NCI-H1930 (cell line): Measurements from ENCODE around the gene CCDC187.

Source experiments
- DNase-seq, 2 experiments: peaks; one replicate each; lab custom pipeline; 2025; lab: John Stamatoyannopoulos, UW

CCDC187 gene

DNA sequence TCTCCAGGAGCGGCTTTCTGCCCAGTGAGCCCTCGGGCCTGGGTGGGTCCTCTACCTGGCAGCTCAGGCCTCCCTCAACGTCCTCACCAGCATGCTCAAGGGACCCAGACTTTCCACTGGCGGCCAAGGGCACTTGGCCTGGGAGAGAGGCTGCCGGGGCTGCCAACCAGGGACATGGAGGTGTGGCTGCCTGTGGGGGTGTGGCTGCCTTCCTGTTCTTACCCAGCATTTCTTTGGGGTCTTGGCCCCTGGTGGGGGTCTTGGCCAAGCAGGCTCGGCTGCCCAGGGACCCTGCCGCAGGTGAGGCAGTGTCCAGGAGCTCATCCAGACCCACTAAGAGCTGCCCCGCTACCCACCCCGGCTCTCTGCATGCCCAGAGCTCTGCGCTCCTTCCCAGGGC lies 51.0 kb downstream of the CCDC187 start:
- no peak for DNase-seq

DNA sequence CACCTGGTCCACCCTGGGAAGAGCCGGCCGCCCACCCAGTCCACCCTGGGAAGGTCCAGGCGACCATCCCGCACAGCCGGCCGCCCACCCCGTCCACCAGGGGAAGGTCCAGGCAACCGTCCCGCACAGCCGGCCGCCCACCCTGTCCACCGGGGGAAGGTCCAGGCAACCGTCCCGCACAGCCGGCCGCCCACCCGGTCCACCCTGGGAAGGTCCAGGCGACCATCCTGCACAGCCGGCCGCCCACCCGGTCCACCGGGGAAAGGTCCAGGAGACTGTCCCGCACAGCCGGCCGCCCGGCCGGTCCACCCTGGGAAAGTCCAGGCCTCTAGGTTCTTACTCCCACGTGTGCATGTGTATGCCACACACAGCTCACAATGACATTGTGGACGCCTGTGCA lies 51.6 kb downstream of the CCDC187 start:
- no peak for DNase-seq

DNA sequence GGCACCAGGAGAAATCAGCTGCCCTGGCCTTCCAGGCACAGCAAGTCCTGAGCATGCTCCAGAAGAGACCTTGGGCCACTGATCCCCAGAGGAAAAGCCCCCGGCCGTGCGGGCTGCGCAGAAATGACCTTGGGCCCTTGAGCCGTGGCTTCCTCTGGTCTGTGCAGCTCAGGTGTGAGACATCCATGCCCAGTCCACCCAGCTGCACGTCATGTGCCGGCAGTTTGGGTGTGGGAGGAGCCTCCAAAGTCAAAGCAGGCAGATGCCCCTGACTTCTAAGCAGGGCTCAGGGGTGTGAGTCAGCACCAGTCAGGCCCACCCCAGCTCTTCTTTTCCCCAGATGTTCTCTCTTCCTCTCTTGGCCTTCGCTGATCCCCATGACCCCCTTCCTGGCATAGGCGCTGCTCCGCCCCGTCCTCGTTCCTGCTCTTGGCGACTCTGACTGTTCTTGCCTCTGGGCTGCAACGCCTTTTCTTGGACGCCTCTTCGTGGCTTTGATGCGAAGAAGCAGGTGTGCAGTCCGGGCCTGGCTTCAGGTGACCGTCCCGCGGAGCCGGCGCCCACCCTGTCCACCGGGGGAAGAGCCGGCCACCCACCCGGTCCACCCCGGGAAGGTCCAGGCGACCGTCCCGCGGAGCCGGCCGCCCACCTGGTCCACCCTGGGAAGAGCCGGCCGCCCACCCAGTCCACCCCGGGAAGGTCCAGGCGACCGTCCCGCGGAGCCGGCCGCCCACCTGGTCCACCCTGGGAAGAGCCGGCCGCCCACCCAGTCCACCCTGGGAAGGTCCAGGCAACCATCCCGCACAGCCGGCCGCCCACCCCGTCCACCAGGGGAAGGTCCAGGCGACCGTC lies 52.4 kb downstream of the CCDC187 start:
- no peak for DNase-seq

DNA sequence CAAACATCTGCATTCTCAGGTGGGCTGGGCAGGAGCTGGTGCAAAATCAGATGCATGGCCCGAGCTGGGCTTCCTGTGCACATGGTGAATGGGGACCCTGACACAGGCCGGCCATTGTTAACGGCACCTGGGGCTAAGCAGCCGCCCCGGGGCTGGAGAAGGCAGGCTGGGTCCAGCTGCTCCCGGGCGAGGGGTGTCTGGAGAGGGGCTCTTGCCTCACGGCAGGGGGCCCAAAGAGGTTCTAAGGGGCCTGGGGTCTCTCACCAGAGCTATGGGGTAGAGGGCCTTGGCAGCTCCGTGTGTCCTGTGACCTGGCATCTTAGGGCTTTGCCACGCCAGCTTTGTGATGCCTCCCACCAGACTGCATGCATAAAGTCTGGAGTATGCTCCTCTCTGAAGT lies 53.2 kb downstream of the CCDC187 start:
- no peak for DNase-seq

DNA sequence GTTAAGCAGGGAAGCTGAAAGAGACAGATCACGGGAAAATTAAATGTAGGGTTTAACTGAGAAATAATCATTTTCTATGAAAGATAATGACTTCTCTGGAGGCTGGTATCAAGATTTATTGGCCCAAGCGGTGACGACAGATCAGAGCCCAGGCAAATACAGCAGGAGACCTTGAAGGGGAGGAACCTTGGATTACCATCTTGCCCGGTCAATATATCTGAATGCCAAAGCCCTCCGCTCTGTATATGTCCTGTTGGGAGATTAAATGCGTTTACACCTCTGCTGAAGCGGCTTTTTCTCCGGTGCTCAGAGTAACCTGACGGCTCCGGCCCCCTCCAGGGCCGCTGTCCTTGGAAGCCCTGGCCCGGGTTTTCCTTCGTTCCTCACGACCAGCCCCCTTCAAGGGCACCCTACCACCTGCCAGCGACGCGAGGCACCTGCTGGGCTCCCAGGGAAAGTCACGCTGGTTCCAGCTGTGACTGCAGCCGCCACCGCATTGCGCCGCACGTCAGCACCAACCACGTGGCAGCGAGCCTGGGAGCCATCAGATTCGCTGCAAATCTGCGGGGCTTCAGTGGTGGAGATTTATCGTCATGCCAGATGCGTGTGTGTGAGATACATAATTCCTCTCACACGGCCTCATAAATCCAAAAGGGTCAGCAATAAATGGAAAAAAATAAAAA lies 53.9 kb downstream of the CCDC187 start:
- DNase-seq, result no peak

DNA sequence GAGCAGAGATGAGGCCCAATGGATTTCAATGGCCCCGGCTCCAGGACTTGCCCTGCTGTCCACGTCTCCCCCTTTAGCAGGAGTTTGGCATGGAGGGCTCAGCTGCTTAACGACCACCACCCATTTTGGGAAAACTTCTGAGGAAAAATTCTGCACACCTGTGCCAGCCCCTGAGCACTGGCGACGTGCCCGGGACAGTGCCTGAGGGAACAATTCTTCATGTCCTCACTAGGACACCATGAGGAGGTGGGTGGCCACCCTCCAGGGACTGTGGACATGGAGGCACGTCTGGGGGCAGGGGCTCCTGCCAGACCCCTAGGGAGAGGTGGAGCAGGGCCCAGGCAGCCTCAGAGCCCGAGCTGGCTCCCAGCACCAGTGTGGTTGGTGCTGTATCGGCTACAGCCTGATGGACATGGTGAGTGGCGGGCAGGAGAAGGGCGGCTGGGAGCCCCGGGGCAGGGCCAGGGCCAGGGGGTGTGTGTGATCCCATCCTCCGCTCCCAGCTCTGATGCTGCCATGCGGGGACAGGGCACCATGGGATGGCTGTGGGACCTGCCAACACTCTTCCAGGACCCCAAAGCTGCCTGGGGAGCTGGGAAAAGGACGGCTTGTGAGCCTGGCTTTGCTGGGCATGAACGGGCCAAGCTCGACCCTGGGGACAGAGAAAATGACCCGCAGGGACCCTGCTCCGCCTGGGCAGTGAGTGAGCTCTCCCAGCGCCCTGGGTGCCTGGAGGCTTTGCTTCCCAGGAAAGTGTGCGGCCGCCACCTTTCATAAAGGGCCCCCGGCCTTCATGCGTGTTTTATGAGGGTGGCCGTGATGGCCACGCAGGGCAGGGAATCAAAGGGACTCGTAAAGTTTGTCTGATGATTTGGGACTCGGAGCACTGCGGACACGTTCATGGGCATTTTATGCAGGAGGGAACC lies 54.7 kb downstream of the CCDC187 start:
- no peak for DNase-seq

DNA sequence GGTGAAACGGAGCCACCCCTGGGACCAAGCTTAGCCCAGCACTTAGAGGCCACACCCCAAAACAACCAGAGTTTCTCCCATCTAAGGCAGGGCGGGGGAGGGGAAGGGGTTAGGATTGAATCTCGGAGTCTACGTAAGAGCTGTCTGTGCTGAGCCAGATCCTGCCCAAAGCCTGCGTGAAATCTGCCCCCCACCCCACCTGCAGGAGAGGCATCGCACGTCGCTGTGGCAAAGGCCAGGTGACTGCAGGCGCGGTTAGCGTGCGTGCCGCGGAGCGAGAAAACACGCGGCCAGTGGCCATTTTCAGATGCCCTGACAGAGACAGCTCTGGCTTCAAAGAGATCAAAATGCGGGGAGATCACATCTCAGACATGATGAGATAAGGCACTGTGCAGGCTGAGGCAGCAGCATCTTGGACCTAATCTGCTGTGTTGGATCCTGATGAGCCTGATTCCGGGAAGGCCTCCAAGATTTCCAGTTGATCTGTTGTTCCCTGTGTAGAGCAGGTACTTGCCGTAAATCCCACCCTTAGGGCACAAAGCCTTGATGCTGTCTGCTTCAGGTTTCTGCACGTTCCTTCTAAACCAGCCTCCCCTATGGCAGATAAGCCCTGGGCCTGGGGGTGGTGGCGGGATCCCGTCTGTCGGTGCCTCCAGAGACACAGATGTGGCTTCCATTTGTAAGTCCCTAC lies 55.8 kb downstream of the CCDC187 start:
- DNase-seq, result no peak

DNA sequence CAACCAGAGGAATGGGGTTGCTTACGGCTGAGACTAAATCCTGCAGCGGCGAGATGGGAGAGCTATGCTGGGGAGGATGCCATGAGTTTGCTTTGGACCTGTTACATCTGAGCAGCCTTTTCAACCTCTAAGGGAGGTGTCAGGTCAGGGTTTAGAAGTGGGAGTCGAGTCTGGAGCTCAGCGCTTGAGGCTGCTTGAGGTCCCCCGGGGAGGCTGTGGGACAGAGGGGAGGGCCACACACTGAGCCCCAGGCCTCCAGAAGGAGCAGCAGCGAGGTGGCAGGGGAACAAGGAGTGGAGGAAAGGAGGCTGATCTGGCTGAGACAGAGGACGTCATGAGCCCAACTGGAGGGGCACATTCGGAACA lies 56.4 kb downstream of the CCDC187 start:
- no peak for DNase-seq

DNA sequence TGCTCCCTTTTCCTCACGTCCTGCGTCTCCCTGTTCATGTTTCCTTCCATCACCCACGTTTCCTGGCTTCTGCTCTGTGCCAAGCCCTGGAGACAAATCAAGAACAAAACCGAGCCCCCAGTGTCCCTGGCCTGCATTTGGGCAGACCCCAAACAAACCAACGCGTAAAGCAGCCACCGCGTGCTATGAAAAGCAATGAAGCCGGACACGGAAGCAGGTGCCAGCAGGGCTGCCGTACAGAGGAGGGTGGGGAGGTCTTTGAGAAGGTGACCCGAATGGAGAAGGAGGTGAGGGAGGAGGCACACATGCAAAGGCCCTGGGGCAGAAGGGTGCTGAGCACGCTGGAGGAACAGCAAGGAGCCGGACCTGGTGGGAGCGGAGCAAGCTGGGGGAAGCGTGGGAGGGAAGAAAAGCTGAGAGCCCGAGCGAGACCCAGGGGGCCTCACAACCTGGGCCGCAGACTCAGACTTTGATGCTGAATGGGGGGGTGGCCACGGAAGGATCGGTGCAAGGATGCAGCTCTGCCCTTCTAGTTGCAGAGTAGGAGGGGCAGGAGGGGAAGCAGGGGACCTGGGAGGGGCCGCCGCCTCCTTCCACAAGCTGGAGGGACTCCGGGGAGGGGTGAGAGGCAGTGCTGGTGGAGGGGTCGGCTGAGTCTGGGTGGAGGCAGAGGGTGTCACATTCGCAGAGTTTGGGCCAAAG lies 56.9 kb downstream of the CCDC187 start:
- no peak for DNase-seq

DNA sequence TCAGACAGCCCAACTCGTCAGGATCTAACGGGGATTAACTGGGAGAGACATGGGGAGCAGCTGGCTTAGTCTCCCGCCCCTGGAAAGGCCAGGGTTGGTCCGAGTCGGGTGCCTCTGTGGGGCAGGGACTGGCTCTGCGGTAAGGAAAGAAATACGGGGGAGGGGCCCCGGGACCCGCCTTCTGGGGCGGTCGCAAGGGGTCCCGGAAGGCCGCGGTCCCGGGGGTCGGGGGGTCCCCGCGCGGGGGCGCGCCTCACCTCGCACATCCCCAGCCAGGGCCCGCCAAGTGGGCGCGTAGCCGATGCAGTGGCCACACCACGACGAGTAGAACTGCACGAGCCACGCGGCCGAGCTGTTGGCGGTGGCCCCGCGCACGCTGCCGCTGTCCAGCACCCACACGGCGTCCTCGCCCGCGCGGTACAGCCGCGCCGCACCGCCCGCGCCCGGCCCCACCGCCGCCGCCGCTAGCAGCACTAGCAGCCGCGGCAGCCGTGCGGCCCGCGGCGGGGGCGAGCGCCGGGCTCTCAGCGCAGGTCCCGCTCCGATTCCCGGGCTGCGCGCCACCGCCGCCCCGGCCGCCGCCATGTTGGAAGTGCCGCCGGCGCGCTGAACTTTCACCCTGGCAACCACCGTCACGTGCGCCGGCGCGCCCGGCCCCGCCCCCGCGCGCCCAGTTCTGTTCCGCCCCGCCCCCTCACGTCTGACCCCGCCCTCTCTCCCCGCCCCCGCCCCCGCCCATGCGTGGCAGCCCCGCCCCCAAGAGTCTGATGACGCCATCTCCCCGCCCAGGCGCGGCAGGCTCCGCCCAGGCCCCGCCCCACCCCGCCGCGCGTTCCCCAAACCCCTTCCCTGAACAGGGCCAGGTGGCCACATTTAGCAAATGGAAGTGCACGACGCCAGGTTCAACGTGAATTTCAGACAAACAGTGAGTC lies 58.4 kb downstream of the CCDC187 start, which contains the start of gene QSOX2:
QSOX2 (minus strand) TSS at position 594 of the 932 bp plus-strand sequence; CDS start at position 585, 9 bp downstream.
- DNase-seq, result peak; percentile 41 to 75

DNA sequence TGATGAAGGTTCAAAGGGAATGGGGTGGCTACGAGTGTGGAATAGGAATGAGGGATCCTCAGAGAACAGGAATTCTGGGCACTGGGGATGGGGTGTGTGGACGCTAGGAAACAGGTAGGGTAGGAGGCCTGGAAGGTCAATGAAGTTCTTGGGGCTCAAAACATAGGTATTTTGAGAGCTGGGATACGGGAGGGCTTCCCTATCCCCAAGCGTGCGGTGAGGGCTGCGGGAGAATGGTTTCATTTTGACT lies 59.0 kb downstream of the CCDC187 start:
- no peak for DNase-seq

DNA sequence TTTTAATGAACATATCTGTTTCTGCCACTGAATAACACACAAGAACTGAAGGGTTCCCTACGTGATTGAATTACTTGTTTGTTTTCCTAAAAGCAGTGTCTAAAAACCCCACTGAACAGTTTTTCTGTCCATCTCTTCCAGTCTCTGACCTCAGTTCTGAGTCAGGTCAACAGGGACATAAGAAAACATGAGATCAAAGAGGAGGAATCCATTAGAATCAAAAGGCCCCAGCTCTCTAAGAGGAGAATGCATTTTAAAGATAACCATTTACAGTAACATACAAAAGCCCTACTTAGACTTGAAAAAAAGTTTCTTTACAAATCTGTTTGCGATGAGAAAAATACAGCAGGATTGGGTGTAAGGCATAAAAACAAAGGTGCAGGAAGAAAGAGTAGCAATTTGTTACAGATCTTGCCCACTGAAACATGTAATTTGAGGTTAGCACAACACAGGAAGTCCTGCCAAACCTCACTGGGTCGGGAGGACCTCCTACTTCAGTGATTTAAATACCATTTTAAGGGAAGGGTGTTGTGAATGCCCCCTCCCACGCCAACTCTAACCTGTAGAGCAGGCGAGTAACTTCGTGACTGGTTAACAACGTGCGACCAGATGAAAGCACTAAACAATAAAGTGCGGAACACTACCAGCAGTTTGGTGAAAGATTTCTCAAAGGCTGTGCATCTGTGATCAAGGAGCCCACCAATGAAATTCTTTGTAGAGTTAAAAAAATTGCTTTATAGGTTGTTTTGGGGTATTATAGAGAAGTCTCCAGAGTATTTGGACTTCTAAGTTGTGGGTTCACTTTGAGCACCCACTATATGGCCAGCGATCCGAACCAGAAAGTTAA lies 59.5 kb downstream of the CCDC187 start:
- DNase-seq, result no peak

DNA sequence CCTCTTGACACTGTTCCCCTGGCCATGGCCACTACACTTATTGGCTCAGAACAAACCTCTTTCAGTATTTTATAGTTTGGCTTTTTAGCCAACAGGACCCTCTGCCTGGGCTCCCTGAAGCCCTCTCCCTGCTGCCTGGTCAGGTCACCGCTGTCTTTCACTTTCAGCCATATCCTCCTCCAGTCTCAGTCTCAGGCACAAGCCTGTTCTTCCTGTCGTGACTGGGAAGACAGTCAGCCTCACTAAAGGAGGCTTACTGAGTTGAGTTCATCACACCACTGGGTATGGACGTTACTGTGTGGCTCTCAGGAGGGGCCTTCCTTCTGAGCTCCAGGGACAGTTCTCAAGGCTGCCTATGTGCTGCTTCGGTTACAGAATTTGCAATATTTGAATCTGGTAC lies 60.3 kb downstream of the CCDC187 start:
- DNase-seq, result no peak

DNA sequence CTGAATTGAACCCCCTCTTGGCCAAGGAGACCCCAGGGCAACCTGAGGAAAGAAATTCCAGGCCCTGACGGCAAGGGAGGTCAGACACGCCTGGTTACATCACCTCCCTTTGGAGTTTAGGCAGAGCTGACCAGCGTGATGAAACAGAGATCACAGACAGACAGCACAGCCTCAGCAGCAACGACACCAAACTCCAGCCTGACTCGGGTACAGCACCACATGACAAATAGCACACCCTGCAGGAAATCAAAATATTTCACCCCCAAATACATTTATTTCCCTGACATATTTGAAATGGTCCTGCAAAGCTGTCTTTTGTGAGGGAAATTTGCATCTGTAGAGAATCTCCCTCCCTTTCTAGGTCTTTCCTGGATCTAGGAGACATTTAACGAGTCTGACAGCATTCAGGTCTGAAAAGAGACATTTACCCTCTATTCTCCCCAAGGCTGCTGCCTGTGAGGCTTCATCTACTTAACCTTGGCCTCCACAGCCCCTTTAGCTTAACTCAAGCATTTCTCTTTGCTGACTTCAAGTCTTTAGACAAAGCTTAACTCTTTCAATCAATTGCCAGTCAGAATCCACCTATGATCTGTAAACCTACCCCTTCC lies 60.9 kb downstream of the CCDC187 start:
- DNase-seq, result no peak

DNA sequence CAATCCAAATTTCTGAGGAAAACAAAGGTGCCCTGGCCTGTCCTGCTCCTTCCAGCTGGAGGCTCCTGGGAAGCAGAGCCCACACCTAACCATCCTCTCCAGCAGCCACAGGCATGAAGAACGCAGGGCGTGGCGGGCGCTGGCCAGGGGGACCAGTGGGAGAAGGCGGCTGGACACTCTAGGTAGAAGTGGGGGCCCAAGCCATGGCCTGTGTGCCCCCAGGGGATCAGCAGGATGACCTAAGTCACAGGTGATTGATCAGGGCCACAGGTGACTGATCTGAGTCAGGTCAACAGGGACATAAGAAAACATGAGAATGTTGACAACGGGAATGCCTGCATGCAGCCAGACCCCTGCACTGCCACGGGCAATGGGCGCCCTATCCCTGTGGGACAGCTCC lies 61.6 kb downstream of the CCDC187 start:
- no peak for DNase-seq

DNA sequence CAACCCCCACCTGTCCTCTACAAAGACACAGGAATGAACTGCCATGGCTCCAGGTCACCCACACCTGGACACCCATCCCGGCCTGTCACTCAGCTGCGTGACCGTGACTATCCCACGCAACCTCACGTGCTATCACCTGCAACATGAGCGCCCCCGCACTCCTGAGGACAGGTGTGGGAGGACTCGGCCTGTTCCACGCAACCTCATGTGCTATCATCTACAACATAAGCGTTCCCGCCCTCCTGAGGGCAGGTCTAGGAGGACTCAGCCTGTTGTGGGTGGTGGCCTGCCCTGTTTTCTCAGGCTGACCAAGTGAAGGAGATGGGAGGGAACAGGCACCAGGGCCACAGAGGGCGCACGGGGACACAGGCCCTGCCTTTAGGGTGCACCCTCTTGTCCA lies 62.4 kb downstream of the CCDC187 start:
- no peak for DNase-seq

DNA sequence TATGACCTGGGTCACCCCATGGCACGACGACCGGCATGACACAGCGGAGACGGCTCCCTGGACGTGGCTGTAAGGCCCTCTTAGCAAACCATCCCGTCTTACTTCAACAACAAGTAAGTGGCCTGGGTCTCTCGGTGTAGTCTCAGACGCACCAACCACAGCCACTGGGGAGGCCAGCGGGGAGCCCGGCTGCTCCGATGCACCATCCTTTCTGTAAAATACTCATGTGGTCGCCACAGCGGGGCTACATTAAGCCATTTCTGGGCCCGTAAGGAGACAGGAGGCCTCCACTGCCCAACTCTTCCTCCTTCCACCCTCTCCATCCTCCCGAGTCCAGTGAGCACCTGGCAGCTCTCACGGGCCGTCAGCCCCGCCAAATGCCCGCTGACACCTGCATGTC lies 63.0 kb downstream of the CCDC187 start:
- no peak for DNase-seq

DNA sequence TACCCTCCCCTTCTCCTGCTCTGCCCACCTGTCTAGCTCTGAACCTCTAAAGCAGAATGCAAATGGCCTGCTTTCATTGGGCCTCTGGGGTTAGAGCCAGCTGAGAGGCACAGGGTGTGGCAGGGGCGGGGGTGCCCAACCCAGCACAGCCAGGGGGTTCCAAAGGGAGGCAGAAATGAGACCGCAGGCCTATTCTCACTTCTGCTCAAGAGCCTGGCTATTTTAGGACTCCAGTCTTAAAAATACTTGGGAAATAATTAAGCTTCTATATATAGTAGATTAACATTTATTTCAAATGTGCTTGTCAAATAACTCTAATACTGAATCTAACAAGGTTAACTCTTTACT lies 63.9 kb downstream of the CCDC187 start:
- no peak for DNase-seq
